Stomach (tissue), 9 donors: ENCODE results near the gene AQP10. TPM values are rescaled to one million over a fixed set of nuclear protein-coding genes. Genes with fewer than 3 reads are reported as not detected.
"Not testable (repeated sequence)": the region's sequence is repeated elsewhere in the genome, so short reads cannot be mapped to it uniquely, and the experiment has no call there.

Source experiments
- DNase-seq, 2 donors: peaks; one replicate each; pipeline versions ENCODE4 v3.0.0 to v3.0.0-alpha.2; 2013 to 2019
- H3K27ac ChIP-seq, 5 donors: fragments of 200-600 bp in 4 of 5; sonication (generic) in 4 of 5; one replicate each; pipeline ENCODE4 v1.5.1; 2013 to 2019; ENCODE audit warnings: mild to moderate bottlenecking in 1 of 5, moderate library complexity in 1 of 5
- H3K27me3 ChIP-seq, 3 donors: fragments of 200-600 bp; sonication (generic); one replicate each; pipeline ENCODE4 v1.5.1; 2017 to 2019; ENCODE audit warnings: mixed run types in 1 of 3
- H3K36me3 ChIP-seq, 4 donors: fragments of 200-600 bp; sonication (generic); 1 replicate in 3 of 4; 2 replicates in 1 of 4; pipeline ENCODE4 v1.5.1; 2016 to 2019
- H3K4me1 ChIP-seq, 4 donors: fragments of 200-600 bp; sonication (generic); one replicate each; pipeline ENCODE4 v1.5.1; 2016 to 2019
- H3K4me3 ChIP-seq, 4 donors: fragments of 200-600 bp; sonication (generic) in 3 of 4; one replicate each; pipeline ENCODE4 v1.5.1; 2016 to 2019; ENCODE audit warnings: mild to moderate bottlenecking in 1 of 4
- H3K9me3 ChIP-seq, 4 donors: fragments of 200-600 bp; sonication (generic); one replicate each; pipeline ENCODE4 v1.5.1; 2016 to 2019
- CTCF ChIP-seq, 7 experiments: fragments of 450-650 bp in 4 of 7; fragments of 200-600 bp in 3 of 7; sonication (generic) in 3 of 7; IDR thresholded peaks; one replicate each; pipeline ENCODE4 v1.5.1; 2016 to 2019; ENCODE audit warnings: antibody characterized with exemption in 7 of 7, control low read depth in 2 of 7, mild to moderate bottlenecking in 1 of 7
- EP300 ChIP-seq: sonication (generic); formaldehyde crosslinking; IDR thresholded peaks from one replicate; pipeline ENCODE4 v1.6.1; 2017; ENCODE audit warnings: antibody characterized with exemption
- POLR2A ChIP-seq, 4 donors: fragments of 450-650 bp; IDR thresholded peaks; one replicate each; pipeline ENCODE4 v1.6.1; 2016; ENCODE audit warnings: antibody characterized with exemption in 4 of 4, control low read depth in 2 of 4, mild to moderate bottlenecking in 1 of 4, moderate library complexity in 1 of 4
- POLR2AphosphoS5 ChIP-seq, 3 donors: sonication (generic); formaldehyde crosslinking; IDR thresholded peaks; one replicate each; pipeline ENCODE4 v1.6.1; 2016; ENCODE audit warnings: antibody characterized with exemption in 3 of 3
- WGBS, 5 donors: extraction: QIAGEN DNeasy Blood & Tissue Kit in 3 of 5; methylation state at CpG; one replicate each; pipeline versions ENCODE4 v1.1.5 to v1.1.7; 2013 to 2018; 5-methylcytosine and 5-hydroxymethylcytosine counted together
- intact Hi-C: fragments of 100-400 bp; cut with DNase I; formaldehyde crosslinking; loops from one replicate; pipeline ENCODE4 v1.15.1; 2023; ENCODE audit warnings: low total_unique reads
- polyA plus RNA-seq, 3 donors: library from polyadenylated mRNA; stranded (reverse); fragments of 200-250 nt; gene quantifications; one replicate each; pipeline ENCODE4 v1.2.3, GENCODE V29; 2013
- total RNA-seq, 5 donors: library from RNA; depleted of rRNA; stranded (reverse); fragments of >200 nt; gene quantifications; one replicate each; pipeline versions ENCODE4 v1.1.0 to v1.2.3, GENCODE V29; 2014 to 2016
- donor health status: healthy with polysubstance abuse.
- donor health status: Bipolar disorder and iron deficiency.
- donor health status: healthy.

AQP10 gene
- total and polyA plus RNA-seq, 8 donors: not detected

DNA sequence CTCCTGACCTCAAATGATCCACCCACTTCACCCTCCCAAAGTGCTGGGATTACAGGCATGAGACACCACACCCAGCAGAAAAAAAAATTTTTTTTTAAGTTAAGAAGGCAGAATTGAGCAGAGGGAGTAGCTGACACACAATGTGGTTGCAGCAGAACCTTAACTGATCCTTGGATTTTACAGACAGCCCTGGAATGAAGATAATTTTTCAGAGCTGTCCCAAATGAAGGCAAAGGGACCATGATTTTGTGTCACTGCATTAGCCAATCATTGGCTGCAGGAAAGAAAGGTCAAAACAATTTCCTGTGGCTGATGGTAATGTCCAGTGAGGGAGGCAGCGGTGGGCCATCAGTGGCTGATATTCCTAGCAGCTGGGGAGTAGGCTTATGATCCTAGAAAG, 19.3 kb upstream of the AQP10 start:
- intact Hi-C loops: no loop called here
- no peaks in the 10 kb centered on the region for H3K36me3 ChIP-seq
- no peak for DNase-seq
- H3K9me3 ChIP-seq: peaks cover 0 to 5% (median 4%) of the 10 kb centered on the region in 4 donors
- no peaks in the 10 kb centered on the region for H3K27me3 ChIP-seq
- 80 to 93% (median 86%) methylated on average over 1 of the region's 1 CpG for WGBS, 5 donors
- TF ChIP-seq CTCF (IDR thresholded peaks at IDR 0.05) (no peak), POLR2AphosphoS5 (IDR thresholded peaks at IDR 0.05) (no peak), POLR2A (IDR thresholded peaks at IDR 0.05) (no peak), EP300 (no peak)
- no peak overlapping the region for H3K27ac ChIP-seq
- H3K4me3 ChIP-seq: no peak overlapping the region
- no peaks in the 10 kb centered on the region for H3K4me1 ChIP-seq

- no peak for DNase-seq
- WGBS, 5 donors: 71 to 80% (median 76%) methylated on average over 9 of the region's 9 CpGs
- H3K4me3 ChIP-seq: no peak overlapping the region
- no peaks in the 10 kb centered on the region for H3K27me3 ChIP-seq
- intact Hi-C loops: no loop called here
- TF ChIP-seq EP300: no peak
- no peak for TF ChIP-seq CTCF (IDR thresholded peaks at IDR 0.05)
- TF ChIP-seq POLR2A (IDR thresholded peaks at IDR 0.05): no peak
- TF ChIP-seq POLR2AphosphoS5 (IDR thresholded peaks at IDR 0.05): no peak
- no peaks in the 10 kb centered on the region for H3K9me3 ChIP-seq
- no peaks in the 10 kb centered on the region for H3K36me3 ChIP-seq
- no peak overlapping the region for H3K27ac ChIP-seq
- H3K4me1 ChIP-seq: no peaks in the 10 kb centered on the region
These were observed 16.1 kb upstream of the AQP10 start for GRCh38 chr1:154304664-154305337.

DNA sequence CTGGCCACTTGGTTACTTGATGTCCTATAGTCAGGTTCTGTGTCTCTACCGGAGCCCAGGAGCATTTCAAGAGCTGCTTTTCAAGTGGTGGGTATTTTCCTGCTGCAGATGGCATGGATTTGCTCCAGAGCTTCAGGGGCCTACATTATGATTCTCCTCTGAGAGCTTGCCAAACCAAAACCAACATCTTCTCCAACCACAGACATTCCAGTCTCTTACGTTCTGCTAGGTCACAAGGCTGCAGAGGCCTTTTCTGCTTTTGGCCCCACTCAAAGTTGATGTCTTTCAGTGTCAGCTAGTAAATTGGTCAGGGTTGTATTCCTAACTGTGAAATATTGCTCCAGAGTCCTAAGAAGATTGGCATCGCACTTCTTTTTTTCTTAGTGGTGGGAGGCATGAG, 14.7 kb upstream of the AQP10 start:
- no peaks in the 10 kb centered on the region for H3K4me1 ChIP-seq
- TF ChIP-seq POLR2AphosphoS5 (IDR thresholded peaks at IDR 0.05) (no peak), EP300 (no peak)
- WGBS, 5 donors: 78 to 95% (median 88%) methylated on average over 2 to 3 of the region's 3 CpGs
- intact Hi-C loops: no loop called here
- H3K27ac ChIP-seq: no peak overlapping the region
- no peaks in the 10 kb centered on the region for H3K27me3 ChIP-seq
- H3K36me3 ChIP-seq: no peaks in the 10 kb centered on the region
- DNase-seq: no peak
- H3K4me3 ChIP-seq: no peak overlapping the region
- H3K9me3 ChIP-seq: no peaks in the 10 kb centered on the region

DNA sequence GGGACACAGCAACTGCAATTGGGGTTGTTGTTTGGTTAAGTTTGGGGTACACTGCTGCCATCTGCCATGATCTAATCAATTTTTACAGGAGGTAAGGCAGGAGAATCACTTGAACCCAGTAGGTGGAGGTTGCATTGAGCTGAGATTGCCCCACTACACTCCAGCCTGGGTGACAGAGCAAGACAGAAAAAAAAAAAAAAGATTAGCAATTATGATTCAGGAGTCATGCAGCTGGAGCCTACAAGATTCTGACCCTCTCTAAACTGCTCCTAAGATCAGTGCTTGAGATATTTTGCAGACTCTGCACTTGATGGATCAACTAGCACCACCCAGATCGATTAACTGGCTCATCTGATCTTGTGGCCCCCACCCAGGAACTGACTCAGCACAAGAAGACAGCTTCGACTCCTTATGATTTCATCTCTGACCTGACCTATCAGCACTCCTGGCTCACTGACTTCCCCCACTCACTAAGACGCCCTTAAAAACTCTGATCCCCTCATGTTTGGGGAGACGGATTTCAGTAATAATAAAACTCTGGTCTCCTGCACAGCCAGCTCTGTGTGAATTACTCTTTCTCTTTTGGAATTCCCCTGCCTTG, 13.1 kb upstream of the AQP10 start:
- WGBS, 5 donors: 60 to 73% (median 65%) methylated on average over 4 of the region's 4 CpGs
- H3K4me3 ChIP-seq, H3K27ac ChIP-seq, intact Hi-C loops, H3K4me1 ChIP-seq, H3K27me3 ChIP-seq, DNase-seq, H3K9me3 ChIP-seq, H3K36me3 ChIP-seq: not testable (repeated sequence)

DNA sequence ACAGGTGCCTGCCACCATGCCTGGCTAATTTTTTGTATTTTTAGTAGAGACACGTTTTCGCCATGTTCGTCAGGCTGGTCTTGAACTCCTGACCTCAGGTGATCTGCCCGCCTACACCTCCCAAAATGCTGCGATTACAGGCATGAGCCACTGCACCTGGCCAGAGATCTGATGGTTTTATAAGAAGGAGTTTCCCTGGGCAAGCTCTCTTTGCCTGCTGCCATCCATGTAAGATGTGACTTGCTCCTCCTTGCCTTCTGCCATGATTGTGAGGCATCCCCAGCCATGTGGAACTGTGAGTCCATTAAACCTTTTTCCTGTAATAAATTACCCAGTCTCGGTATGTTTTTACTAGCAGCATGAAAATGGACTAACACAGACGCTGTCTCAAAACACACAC, 11.8 kb upstream of the AQP10 start:
- H3K4me3 ChIP-seq, H3K36me3 ChIP-seq, H3K27me3 ChIP-seq, H3K4me1 ChIP-seq, H3K27ac ChIP-seq, DNase-seq, intact Hi-C loops, H3K9me3 ChIP-seq: not testable (repeated sequence)
- 81 to 93% (median 85%) methylated on average over 7 of the region's 7 CpGs for WGBS, 5 donors

- H3K36me3 ChIP-seq, H3K4me1 ChIP-seq, DNase-seq, H3K27ac ChIP-seq, H3K27me3 ChIP-seq, H3K4me3 ChIP-seq, intact Hi-C loops: not testable (repeated sequence)
- WGBS, 5 donors: 73 to 78% (median 75%) methylated on average over 11 to 13 of the region's 13 CpGs
- peaks cover 0 to 11% (median 10%) of the 10 kb centered on the region in 4 donors for H3K9me3 ChIP-seq
These were observed 8.4 kb upstream of the AQP10 start for GRCh38 chr1:154312229-154313065.
